Dedifferentiated amniotic fluid mesenchymal stem cell (primary cell): Measurements from ENCODE around the gene KRTAP8-1.

ENCODE experiments used
- DNase-seq: peaks from one replicate; pipeline ENCODE4 v3.0.0-alpha.2; 2016; ENCODE audit errors: extremely low spot score

Gene KRTAP8-1, protein sequence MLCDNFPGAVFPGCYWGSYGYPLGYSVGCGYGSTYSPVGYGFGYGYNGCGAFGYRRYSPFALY

DNA sequence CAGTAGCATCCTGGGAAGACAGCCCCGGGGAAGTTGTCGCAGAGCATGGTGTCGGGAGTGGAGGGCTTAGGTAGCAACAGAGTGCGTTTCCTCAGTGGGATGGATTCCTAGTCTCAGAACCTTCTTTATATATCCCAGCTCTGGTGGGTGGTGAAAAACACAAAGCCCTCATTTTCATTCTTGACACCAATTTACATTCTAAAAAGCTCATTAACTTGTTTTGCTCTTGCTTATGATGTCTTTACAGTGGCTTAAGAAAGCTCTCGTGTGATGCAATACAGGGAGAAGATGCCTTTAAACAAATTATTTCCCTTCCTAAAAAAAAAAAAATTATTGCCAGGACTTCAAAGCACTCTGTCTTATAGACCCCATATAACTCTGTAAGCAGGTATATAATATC is at the start of gene KRTAP8-1:
Gene KRTAP8-1, minus strand, starts transcription at position 101 of the 400 bp plus-strand sequence. Its CDS starts 54 bp downstream, at position 47.
- no peak for DNase-seq

DNA sequence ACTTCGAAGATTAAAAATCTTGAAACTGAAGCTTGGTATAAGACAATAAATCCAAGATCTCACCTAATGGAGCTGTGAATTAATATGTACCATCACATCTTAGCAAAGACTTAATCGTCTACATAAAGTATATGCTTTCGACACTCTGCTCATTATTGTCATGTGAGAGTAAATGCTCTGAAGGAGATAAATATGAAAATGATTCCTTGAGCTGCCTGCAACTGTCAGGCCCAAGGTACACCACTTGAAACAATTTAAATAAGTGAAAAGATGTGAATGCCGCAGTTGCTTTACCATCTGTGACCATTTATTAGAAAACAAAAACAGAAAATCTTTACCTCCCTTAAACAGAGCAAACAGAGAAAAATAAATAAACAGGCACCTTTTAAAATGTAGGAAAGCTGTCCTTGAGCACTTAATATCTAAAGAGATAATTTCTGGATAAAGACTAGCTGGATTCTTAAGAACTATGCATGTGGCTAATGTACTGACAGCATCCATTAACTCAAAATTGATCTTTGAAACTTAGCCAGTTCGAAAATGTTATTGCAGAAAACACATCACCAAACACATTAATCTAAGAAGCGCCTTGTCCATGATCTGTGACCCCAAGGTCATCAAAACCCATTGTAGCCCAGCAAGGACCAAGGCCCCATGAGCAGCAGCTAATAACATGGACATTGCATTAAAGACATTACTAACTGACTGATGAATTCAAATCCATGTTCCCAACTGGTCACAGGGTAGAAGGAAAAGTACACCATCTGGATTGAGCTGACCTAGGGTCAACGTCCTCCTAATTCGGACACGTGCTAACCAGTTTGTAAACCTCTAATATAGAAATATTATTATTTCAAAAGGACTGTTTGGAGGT is 34.8 kb upstream of the KRTAP8-1 start:
- DNase-seq, result no peak

DNA sequence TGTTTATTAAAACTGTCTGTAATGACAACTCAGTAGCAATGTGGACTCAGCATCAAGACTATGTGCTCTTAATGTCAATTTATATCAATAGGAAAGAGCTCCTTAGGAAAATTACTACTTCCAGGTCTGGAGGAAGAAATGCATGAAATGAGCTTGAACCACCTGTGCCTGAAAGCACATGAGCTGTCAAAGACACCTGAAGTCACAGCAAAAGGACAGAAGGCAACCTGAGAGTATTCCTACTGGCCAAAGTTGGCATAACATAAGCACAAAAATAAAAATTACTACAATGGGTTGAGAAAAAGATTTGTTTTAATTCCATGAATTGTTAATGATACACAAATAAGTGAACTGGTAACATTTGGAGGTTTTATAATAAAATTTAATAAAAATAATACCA is 29.9 kb upstream of the KRTAP8-1 start:
- DNase-seq, result no peak

DNA sequence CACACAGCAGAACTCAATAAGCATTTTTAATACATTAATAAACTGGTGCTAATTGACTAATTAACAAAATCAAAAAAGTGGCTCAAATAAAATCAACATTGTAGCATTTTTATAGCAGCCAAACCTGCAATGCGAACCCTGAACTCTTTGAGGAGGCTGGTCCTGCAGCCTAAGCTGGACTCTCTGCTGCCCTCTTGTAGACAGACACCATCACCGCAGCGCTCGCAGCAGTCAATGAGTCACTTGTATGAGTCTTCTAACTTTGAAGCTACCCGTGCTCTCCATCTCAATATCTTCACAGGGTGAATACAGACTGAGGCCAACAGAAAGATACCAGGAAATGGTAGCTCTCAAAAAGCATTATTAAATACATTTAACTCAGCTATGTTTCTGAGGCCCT is 26.2 kb upstream of the KRTAP8-1 start:
- DNase-seq, result no peak

DNA sequence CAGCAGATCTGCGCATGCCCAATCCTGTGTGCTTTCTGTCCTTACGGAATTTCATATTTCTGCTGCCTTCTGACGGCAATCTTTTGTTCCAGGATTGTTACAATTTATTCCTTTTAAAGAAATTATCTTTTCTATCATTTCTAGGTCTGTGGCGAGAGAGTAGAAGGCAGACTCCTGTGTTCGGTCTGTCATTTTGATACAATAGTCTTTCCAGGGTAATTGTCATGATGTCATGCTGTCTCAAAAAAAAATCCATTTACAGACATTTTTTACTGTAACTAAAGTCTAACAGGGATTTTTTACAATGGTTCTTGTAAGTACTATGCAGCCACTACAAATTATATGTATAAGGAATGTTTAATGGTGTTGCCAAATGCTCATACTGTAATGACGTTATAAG is 25.5 kb upstream of the KRTAP8-1 start:
- no peak for DNase-seq

DNA sequence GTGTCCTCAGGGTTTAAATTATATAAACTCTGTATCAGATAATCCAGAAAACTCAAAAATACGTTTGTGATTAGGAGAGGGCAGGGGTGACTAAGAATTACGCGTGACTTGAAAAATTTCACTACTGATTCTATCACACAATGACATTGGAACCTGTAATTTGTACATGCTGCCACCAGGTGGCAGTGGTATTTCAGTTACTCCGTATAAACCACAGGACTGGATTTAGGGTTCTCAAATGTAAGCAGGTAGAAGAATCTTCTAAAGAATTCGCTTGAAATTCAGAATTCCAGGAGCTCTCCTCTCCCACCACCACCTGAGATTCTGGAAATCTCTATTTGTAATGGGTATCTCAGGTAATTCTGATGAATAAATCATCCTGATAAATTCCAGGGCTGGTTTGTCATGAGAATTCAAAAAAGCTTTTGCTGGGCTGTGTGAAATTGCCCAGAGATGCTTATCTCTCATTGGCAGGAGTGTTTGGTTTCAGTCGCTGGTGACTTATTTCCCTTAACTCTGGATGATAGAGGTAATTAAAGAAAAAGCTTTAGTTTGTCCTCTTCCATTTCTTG is 18.2 kb upstream of the KRTAP8-1 start:
- DNase-seq, result no peak

DNA sequence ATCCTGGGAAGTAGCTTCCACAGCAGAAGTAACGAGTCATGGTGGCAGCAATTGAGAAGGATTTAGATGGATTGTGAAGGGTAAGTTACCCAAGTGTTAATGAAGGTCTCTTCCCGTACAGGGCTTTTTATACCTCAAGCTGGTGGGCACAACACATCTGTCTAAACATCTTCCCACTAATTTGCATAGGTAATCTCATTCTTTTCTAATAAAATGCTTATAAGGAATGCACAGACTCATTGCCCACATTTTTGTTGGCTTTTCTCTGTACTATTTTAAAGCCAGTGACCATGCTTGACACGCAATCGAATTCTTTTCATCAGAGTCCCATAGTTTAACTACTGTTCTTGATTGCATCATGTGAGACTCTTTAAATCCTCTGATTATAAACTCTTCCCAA is 16.6 kb upstream of the KRTAP8-1 start, which contains the start of gene KRTAP7-1:
Gene KRTAP7-1, minus strand, starts transcription at position 101 of the 400 bp plus-strand sequence. Its CDS starts 61 bp downstream, at position 40.
- DNase-seq, result no peak

DNA sequence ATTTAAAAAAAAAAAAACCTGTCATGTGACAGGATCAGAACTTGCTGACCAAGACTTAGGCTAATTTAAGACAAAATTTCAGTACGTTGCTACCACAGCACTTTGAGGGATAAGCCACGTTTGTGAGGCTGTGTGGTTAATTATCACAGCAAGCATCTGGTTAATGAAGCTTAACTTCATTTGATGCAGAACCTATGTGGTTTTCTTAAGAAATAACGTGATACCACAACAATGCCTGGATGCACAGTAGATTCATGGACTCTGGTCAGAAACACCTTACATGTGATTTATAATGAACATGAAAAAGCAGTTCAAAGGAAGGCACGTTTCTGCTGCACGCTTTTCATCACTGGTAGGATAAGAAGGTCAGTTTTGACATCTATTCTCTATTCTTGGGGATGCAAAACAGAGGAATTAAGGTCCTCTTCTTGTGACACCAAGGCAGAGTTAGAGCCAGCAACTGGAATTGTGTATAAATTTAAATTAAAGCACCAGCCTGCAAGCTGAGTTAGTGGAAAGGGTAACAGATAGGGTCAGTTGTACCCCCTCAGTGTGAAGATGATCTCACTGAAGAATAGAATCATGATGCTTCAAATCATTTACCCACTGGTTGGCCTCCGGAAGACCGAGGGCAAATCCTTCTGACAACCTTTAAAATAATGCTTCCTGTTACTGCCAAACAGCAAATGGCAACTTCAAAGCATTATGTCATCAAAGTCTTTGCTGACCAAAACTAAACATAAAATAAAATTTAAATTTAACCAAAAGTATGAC is 6.0 kb upstream of the KRTAP8-1 start:
- no peak for DNase-seq

DNA sequence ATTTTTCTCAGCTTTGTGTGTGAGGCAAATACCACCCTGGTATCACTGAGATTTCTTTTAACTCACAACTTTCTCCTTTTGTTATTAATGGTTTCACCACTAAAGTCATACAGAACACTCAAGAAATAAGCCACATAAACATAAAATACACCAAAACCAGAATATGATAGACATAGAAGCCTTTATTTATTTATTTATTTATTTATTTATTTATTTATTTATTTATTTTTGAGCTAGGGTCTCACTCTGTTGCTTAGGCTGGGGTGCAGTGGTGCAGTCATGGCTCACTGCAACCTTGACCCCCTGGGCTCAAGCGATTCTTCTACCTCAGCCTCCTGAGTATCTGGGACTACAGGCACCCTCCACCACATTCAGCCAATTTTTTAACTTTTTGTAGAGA is 12.5 kb downstream of the KRTAP8-1 start:
- DNase-seq, result no peak

DNA sequence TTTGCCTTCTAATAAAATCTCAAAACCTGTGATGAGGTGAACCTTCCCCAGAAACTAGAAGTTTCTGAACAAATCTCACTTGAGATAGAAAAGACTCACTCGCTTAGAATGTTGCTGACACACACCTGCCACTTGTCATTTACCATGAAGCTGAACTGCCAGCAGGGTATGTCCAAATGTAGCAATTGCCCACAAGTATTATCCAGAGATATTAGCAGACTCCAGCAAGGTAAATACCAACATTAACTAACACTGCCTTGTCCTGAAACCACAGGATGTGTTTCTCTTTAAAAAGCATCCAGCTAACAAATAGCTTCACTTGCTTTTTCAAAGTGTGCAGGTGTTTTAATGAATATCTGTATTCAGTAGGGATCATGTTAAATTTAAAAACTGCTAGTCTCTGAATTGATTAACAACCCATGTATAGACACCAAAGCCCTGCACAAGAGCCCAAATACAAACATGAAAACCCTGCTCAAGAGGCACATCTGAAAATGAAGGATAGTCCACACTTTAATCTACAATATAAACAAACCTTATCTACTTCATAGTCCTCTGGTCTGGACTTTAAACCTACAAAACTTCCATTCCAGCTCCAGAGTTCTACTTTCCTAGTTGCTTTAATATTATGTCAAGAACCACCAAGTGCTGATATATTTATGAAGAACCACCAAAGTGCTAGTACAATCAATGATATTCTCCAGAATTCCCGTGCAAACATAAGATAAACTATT is 19.3 kb downstream of the KRTAP8-1 start:
- DNase-seq, result no peak

DNA sequence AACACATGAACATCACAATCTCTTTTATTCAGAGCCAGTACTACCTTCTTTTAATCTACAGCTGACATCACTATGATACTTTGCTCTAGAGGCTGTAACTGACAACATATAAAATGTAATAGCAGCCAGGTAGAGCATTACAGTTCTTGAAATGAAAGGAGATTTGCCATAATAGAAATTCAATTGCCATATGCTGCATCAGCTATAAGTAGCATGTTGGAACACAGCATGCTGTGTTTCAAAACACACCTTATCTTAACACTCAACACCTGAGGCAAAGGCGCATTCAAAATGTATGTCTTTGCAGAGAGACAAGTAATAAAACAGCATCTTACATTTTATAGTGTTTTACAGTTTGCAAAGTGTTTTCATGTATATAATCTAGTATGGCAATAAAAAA is 33.8 kb downstream of the KRTAP8-1 start:
- DNase-seq, result no peak

DNA sequence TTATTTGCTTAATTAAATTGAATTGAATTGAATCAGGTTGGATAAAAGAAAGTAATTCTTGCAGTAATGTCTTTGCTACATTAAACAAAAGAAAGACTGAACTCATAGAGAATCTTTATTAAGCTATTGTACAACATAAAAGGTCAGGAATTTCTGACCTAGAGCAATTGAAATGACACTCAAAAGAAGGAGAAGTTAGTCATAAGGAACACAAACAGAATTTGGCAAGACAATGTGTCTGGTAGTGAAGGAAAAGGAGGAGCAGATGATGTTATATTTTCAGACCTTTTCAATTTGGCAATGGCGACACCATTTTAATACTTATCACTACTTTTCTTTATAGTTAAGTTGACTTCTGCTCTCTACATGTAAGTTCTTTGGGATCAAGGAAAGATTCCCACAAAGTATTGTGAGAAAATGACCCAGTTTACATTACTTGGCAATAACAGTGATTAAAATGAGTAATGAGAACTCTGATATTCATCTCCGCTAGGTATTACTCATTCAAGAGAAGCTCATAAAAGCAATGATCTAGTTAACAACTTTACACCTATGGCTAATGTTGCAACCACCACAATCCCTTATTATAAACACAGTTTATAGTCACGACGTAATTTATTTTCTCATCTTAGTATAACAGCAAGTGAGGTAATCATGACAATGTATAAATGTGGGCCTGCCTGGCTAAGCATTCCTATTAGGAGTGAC is 43.2 kb downstream of the KRTAP8-1 start:
- DNase-seq, result no peak
